ENCODE results near the gene PANX3. TPM values are rescaled to one million over a fixed set of nuclear protein-coding genes. Genes with fewer than 3 reads are reported as not detected.

Gene PANX3
- total and polyA plus RNA-seq, 10 of the 15 experiments (the other 5 are each of a cell fraction or from before 2014, with no cell fraction given) = not detected

GRCh38 chr11:124586238-124586860, 24.9 kb upstream of the PANX3 start (continued):
- TF ChIP-seq CTCF (IDR thresholded peaks at IDR 0.05 in 2 of 3, conservative IDR thresholded peaks at IDR 0.05 in 1 of 3; ENCODE audit: control insufficient read depth in 2 of 3, extremely low read depth in 1 of 3, insufficient read depth in 1 of 3, low read depth in 3 of 3, low read length in 3 of 3) (peak; percentile 57 to 67 (median 66)), EZH2 (IDR thresholded peaks at IDR 0.05; ENCODE audit: borderline replicate concordance, control insufficient read depth, low read depth, low read length) (no peak), NR2F1 (conservative IDR thresholded peaks at IDR 0.05) (no peak), RAD21 (IDR thresholded peaks at IDR 0.05; ENCODE audit: insufficient read depth, low read depth, low read length) (peak; percentile 58), ZBTB33 (IDR thresholded peaks at IDR 0.05) (no peak), ZNF384 (IDR thresholded peaks at IDR 0.05; ENCODE audit: borderline replicate concordance, low read depth, low read length) (no peak), SPI1 (IDR thresholded peaks at IDR 0.05; ENCODE audit: borderline replicate concordance, insufficient read depth, low read depth, low read length) (no peak), BMI1 (IDR thresholded peaks at IDR 0.05; ENCODE audit: borderline replicate concordance) (no peak), PAX5 (IDR thresholded peaks at IDR 0.05; ENCODE audit: borderline replicate concordance, low read depth, low read length) (peak; percentile 62), KAT2A (conservative IDR thresholded peaks at IDR 0.05; ENCODE audit: control insufficient read depth, low read depth, low read length) (no peak), NKRF (conservative IDR thresholded peaks at IDR 0.05) (no peak), TCF12 (IDR thresholded peaks at IDR 0.05; ENCODE audit: low read depth, low read length) (no peak), HDGF (IDR thresholded peaks at IDR 0.05) (no peak), STAT1 (conservative IDR thresholded peaks at IDR 0.05) (no peak), TBL1XR1 (IDR thresholded peaks at IDR 0.05; ENCODE audit: low read depth, low read length) (no peak), IRF5 (IDR thresholded peaks at IDR 0.05; ENCODE audit: borderline replicate concordance) (no peak)

Data from GM12878 (cell line).